Activated CD8-positive, alpha-beta T cell treated with anti-CD3 and anti-CD28 coated beads, Interleukin-2, amount 10 ng/mL, durations not matched to agents 7 days and 5 days (primary cell): ENCODE results near the gene TPX2. TPM values are rescaled to one million over a fixed set of nuclear protein-coding genes. Genes with fewer than 3 reads are reported as not detected.

Experiments
- ATAC-seq: fragments of 150-1000 bp; cut with Tn5 transposase; one replicate; pipeline ENCODE4 v1.10.0; 2021; ENCODE audit warnings: moderate library complexity
- CTCF ChIA-PET: fragments of 350-600 bp; sonication (Branson Sonifier 250); formaldehyde crosslinking; loops from one replicate; lab custom pipeline; 2021; ENCODE audit warnings: antibody characterized with exemption; lab: Charles Lee
- POLR2A ChIA-PET: fragments of 350-600 bp; sonication (Branson Sonifier 250); formaldehyde crosslinking; loops from one replicate; lab custom pipeline; 2021; ENCODE audit warnings: antibody characterized with exemption; lab: Charles Lee
- DNase-seq: peaks from one replicate; pipeline ENCODE4 v3.0.0-alpha.2; 2020
- H3K27ac Mint-ChIP-seq: one replicate; pipeline ENCODE4 v1.8.0; 2021; ENCODE audit warnings: mild to moderate bottlenecking, mixed read lengths
- H3K27me3 Mint-ChIP-seq: one replicate; pipeline ENCODE4 v1.8.0; 2021; ENCODE audit warnings: low read depth, mixed read lengths
- H3K36me3 Mint-ChIP-seq: one replicate; pipeline ENCODE4 v1.8.0; 2021; ENCODE audit warnings: low read depth, mixed read lengths
- H3K4me1 Mint-ChIP-seq: one replicate; pipeline ENCODE4 v1.8.0; 2021; ENCODE audit warnings: low read depth, mixed read lengths
- H3K4me3 Mint-ChIP-seq: one replicate; pipeline ENCODE4 v1.8.0; 2021; ENCODE audit warnings: mild to moderate bottlenecking, mixed read lengths
- H3K9me3 Mint-ChIP-seq: one replicate; pipeline ENCODE4 v1.8.0; 2022; ENCODE audit warnings: mixed read lengths; ENCODE audit not compliant: insufficient read depth
- total RNA-seq, 2 experiments: library from RNA; stranded (reverse); gene quantifications; one replicate each; pipeline ENCODE4 v1.2.3, GENCODE V29; 2021

TPX2 gene
- total RNA-seq, 2 experiments from 2014 or later, result 172 to 174 TPM

DNA sequence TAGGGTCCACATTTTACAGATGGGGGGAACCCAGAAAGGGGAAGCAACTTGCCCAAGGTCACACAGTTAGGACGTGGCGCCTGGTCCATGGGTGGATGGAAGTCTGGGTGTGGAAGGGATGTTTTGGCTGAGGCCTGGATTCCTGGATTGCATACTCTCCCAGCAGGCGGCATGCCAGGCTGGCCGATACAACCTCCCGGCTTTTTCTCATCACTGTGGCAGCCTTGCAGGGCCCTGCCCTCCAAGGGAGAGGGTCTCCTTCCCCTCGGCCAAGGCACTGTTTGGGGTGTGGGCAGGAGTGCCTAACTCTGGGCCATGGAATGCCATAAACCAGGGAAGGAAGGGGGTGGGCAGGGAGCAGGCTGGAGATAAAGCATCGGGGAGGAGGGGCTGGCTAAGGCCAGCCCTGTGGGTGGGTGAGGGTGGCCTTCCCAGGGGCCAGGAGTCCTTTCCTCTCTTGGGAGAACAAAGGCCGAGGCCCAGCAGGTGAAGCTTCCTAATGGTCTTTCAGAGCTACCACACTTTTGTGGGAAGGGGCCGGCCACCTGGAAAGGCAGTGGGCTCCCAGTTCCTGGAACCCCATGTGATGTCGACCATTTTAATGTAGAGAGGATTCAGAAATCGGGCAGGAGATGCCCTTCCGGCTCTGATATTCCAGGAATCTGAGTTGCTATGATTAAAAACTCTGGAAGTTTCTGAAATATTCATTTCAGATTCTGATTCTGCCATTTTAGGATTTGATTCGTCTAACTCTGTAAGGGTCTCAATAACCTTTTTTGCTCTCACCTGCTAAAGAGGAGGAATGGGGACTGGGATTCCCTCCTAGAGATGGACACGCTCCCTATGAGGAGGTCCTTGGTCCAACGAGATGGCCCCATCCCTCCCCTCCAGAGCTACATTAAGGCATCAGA is 102.1 kb downstream of the TPX2 start:
- no peak for DNase-seq
- POLR2A ChIA-PET, result no interaction called here
- no peak overlapping the region for H3K27ac Mint-ChIP-seq
- H3K27me3 Mint-ChIP-seq, result no peaks in the 10 kb centered on the region
- no peaks in the 10 kb centered on the region for H3K9me3 Mint-ChIP-seq
- H3K36me3 Mint-ChIP-seq, result no peaks in the 10 kb centered on the region
- CTCF ChIA-PET, result no interaction called here
- H3K4me3 Mint-ChIP-seq, result no peak overlapping the region
- ATAC-seq, result no peak
- H3K4me1 Mint-ChIP-seq, result peaks cover 8% of the 10 kb centered on the region

- Mint-ChIP-seq H3K4me1 (peaks cover under 1% of the 10 kb centered on the region), H3K9me3 (no peaks in the 10 kb centered on the region), H3K4me3 (no peak overlapping the region), H3K27me3 (no peaks in the 10 kb centered on the region), H3K36me3 (no peaks in the 10 kb centered on the region), H3K27ac (no peak overlapping the region)
- POLR2A ChIA-PET, result no interaction called here
- no peak for DNase-seq
- CTCF ChIA-PET, result no interaction called here
- ATAC-seq, result no peak
Measured at GRCh38 chr20:31841928-31842327, 102.8 kb downstream of the TPX2 start.

GRCh38 chr20:31842471-31843157 is 103.5 kb downstream of the TPX2 start:
- no peaks in the 10 kb centered on the region for H3K4me1 Mint-ChIP-seq
- no peak for ATAC-seq

DNA sequence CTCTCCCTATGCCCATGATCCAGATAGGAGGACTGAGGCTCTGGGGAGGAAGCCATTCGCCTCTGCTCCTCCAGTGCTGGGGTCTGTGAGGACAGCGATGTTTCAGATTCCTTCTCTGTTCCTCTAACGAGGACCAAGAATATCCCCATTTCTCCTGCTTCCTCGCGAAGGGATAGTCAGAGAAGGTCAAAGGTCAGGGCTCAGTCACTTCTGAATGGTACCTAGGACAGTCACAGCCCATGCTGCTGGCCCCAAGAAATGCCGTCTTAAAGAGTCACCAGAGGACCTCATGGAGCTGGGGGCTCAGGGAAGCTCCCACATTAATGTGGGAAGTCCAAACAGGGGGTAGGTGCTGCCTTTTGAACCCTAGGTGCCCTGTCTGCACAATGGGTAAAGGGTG is 104.2 kb downstream of the TPX2 start:
- Mint-ChIP-seq H3K27me3 (no peaks in the 10 kb centered on the region), H3K4me3 (no peak overlapping the region), H3K4me1 (no peaks in the 10 kb centered on the region), H3K27ac (no peak overlapping the region), H3K9me3 (no peaks in the 10 kb centered on the region), H3K36me3 (no peaks in the 10 kb centered on the region)
- DNase-seq, result no peak
- POLR2A ChIA-PET, result no interaction called here
- CTCF ChIA-PET, result no interaction called here
- no peak for ATAC-seq

More at GRCh38 chr20:31842471-31843157, 103.5 kb downstream of the TPX2 start:
- Mint-ChIP-seq H3K4me3 (no peak overlapping the region), H3K9me3 (no peaks in the 10 kb centered on the region), H3K27ac (no peak overlapping the region), H3K36me3 (no peaks in the 10 kb centered on the region), H3K27me3 (no peaks in the 10 kb centered on the region)
- CTCF ChIA-PET, result interaction anchor here (0.7 kb wide), 1 partner anchor 9 kb away, joined by 3 read pairs; no protein-coding TSS in a partner anchor
- POLR2A ChIA-PET, result no interaction called here
- no peak for DNase-seq

GRCh38 chr20:31843881-31844280 is 104.8 kb downstream of the TPX2 start:
- ChIA-PET POLR2A (no interaction called here), CTCF (interaction anchor here (1.3 kb wide), 1 partner anchor 12 kb away, joined by 4 read pairs; no protein-coding TSS in a partner anchor)
- ATAC-seq, result no peak
- Mint-ChIP-seq H3K4me1 (no peaks in the 10 kb centered on the region), H3K9me3 (no peaks in the 10 kb centered on the region), H3K4me3 (no peak overlapping the region), H3K36me3 (no peaks in the 10 kb centered on the region), H3K27ac (no peak overlapping the region), H3K27me3 (peaks cover under 1% of the 10 kb centered on the region)
- no peak for DNase-seq

GRCh38 chr20:31844737-31845299 is 105.7 kb downstream of the TPX2 start:
- Mint-ChIP-seq H3K27me3 (peaks cover 5% of the 10 kb centered on the region), H3K9me3 (no peaks in the 10 kb centered on the region), H3K4me1 (no peaks in the 10 kb centered on the region), H3K36me3 (no peaks in the 10 kb centered on the region), H3K4me3 (no peak overlapping the region), H3K27ac (no peak overlapping the region)
- POLR2A ChIA-PET, result no interaction called here
- no peak for DNase-seq
- no peak for ATAC-seq
- CTCF ChIA-PET, result interaction anchor here (1.1 to 1.3 kb wide), 3 partner anchors 11 to 107 kb away, joined by 4 to 5 read pairs (median 4); partner anchors contain the start of gene PDRG1

- Mint-ChIP-seq H3K27me3 (peaks cover 5% of the 10 kb centered on the region), H3K36me3 (no peaks in the 10 kb centered on the region), H3K9me3 (no peaks in the 10 kb centered on the region), H3K4me1 (no peaks in the 10 kb centered on the region), H3K27ac (no peak within 1 kb of the TSS), H3K4me3 (no peak within 1 kb of the TSS)
- DNase-seq, result no peak
- ChIA-PET POLR2A (no interaction called here), CTCF (interaction anchor here (1.1 to 1.3 kb wide), 3 partner anchors 11 to 107 kb away, joined by 4 to 5 read pairs (median 4); partner anchors contain the start of gene PDRG1)
- ATAC-seq, result no peak
Measured at GRCh38 chr20:31845300-31845863, 106.3 kb downstream of the TPX2 start, which contains the start of gene FOXS1. Gene FOXS1, minus strand, starts transcription at chr20:31845604. Its CDS starts 62 bp downstream, at chr20:31845542.

- no peak for ATAC-seq
- Mint-ChIP-seq H3K27ac (no peak overlapping the region), H3K4me3 (no peak overlapping the region), H3K9me3 (no peaks in the 10 kb centered on the region), H3K27me3 (peaks cover 13% of the 10 kb centered on the region), H3K36me3 (no peaks in the 10 kb centered on the region), H3K4me1 (no peaks in the 10 kb centered on the region)
- POLR2A ChIA-PET, result interaction anchor here (1.0 kb wide), 1 partner anchor 23 kb away, joined by 5 read pairs; no protein-coding TSS in a partner anchor
- no peak for DNase-seq
- CTCF ChIA-PET, result interaction anchor here (0.6 to 3.2 kb wide), 28 partner anchors 9 to 580 kb away, joined by 3 to 53 read pairs (median 4); partner anchors contain the start of gene PDRG1
Measured at GRCh38 chr20:31846793-31847138, 107.7 kb downstream of the TPX2 start.

DNA sequence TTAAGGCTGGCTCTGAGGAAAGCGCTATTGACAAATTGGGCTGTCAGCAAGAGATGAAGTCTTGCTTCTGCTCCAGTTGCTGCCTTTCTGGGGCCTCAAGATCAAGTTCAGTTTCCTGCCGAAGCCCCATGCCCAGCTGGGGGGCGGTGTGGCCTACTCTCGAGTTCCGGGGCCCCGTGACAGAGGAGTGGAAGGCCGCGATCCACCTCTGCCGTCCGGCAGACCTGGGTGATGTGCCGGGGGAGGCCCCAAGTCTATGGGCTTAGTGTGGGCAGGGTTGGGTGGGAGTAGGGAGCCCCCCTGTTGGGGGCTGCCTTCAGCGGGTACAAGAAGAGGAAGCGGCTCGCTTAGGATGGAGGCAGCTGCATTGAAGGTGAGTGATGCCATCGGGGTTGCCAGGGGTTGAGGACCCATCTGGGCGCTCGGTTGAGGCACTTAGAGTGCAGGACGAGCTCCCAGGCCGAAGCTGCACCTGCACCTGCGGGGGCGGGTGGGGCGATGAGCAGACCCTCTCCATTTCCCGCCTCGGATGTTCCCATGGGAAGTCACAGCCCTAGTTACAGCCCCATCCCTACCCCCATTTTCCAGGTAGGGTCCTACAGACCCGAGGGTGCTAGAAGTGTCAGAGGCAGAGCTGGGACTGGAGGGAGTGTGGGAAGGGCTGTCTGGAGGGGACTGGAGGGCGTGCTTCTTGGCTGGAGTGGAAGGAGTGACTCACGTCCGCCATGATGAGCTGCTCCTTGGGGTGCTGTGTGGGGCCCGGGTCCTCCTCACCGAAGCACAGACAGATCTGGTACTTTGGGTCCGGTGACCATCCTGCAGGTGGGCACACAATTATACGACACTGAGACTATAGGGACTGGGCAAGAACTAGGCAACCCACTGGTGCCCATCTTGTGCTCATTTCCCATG is 109.3 kb downstream of the TPX2 start:
- H3K4me1 Mint-ChIP-seq, result no peaks in the 10 kb centered on the region
- ChIA-PET CTCF (interaction anchor here (1.4 to 3.2 kb wide), 7 partner anchors 7 to 184 kb away, joined by 3 to 53 read pairs (median 11); no protein-coding TSS in a partner anchor), POLR2A (no interaction called here)
- no peak for DNase-seq
- no peak for ATAC-seq
- H3K36me3 Mint-ChIP-seq, result no peaks in the 10 kb centered on the region
- no peak overlapping the region for H3K4me3 Mint-ChIP-seq
- peaks cover 13% of the 10 kb centered on the region for H3K27me3 Mint-ChIP-seq
- no peaks in the 10 kb centered on the region for H3K9me3 Mint-ChIP-seq
- H3K27ac Mint-ChIP-seq, result no peak overlapping the region

- Mint-ChIP-seq H3K4me1 (no peaks in the 10 kb centered on the region), H3K27me3 (peaks cover 13% of the 10 kb centered on the region), H3K9me3 (no peaks in the 10 kb centered on the region), H3K36me3 (no peaks in the 10 kb centered on the region), H3K4me3 (no peak overlapping the region), H3K27ac (no peak overlapping the region)
- DNase-seq (no peak), ATAC-seq (no peak)
- POLR2A ChIA-PET, result no interaction called here
- CTCF ChIA-PET, result interaction anchor here (0.7 to 8.4 kb wide), 4 partner anchors 27 to 237 kb away, joined by 3 to 103 read pairs (median 52); partner anchors contain the start of gene PDRG1
Measured at GRCh38 chr20:31849306-31849930, 110.3 kb downstream of the TPX2 start.
